ENCODE data around the gene SPOCK3.
"Not testable (repeated sequence)": the region's sequence is repeated elsewhere in the genome, so short reads cannot be mapped to it uniquely, and the experiment has no call there.

Gene SPOCK3

DNA sequence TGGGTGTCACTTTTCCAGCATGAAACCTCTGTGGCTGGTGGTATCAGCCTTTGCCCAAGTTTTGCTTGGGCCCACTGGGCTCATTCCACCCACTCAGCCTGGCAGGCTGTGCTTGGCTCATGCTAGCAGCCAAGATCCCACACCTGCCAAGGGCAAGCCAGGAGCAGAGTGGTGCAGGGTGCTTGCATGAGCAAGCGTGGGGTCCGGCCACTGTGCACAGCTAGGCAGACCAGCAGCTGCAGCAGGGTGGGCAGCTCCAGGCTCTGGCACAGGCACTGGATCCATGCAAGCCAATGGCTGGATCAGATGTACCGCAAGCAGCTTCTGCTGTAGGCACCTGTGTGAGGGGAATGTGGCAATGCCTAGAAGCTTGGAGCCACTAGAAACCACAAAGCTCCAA, 253.9 kb downstream of the SPOCK3 start:
- H3K27ac ChIP-seq: no peak overlapping the region
- DNase-seq (ENCODE audit: low read depth, low spot score): no peak

DNA sequence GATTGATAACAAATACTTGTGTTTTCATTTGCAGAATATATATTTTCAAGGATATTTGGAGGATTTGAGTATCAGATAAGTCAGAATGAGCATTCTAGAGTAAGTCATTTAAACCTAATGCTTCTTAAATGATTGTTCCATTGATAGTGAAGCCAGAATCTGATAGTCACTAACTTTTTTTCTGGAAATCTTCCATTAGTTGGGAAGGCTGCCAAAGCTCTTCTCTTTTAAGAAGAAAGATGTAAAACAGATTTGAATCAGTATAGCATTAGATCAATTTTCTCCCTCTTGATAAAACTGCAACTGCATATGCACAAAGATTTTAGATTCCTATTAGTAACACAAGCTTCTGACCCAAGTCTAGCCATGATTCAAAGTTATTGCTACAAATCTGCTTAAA, 256.7 kb downstream of the SPOCK3 start:
- H3K27ac ChIP-seq: no peak overlapping the region
- no peak for DNase-seq (ENCODE audit: low read depth, low spot score)

DNA sequence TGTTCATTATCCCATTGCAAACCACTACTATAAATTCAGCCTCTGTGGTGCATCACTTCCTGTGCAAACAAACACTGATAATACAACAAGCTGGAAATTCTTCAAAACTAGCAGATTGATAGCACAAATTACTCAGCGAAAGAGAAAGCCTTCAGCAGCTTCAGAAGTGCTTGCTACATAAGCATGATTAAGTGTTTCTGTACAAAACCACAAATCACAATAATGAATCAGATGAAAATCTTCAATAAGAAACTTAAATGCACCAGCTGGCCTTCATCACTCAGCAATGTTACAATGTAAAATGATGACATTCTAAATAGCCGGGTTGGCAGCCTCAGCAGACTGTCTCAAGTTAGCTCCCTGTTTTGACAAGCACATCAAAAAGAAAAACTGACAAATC, 262.2 kb downstream of the SPOCK3 start:
- H3K27ac ChIP-seq: peak overlapping the region; percentile 8
- DNase-seq (ENCODE audit: low read depth, low spot score): peak; percentile 87

DNA sequence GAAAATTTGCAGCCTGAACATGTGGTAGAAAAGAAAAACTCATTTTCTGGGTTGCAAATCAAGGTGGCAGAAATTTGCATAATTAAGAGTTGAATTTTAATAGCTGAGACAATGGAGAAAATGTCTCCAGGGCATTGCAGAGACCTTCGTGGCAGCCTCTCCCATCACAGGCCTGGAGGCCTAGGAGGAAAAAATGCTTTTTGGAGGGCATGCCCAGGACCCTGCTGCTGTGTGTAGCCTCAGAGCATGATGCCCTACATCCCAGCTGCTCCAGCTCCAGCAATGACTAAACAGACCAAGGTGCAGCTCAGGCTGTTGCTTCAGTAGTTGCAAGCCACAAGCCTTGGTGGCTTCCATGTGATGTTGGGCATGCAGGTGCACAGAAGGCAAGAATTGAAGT, 266.1 kb downstream of the SPOCK3 start:
- not testable (repeated sequence) for H3K27ac ChIP-seq; DNase-seq (ENCODE audit: low read depth, low spot score)

DNA sequence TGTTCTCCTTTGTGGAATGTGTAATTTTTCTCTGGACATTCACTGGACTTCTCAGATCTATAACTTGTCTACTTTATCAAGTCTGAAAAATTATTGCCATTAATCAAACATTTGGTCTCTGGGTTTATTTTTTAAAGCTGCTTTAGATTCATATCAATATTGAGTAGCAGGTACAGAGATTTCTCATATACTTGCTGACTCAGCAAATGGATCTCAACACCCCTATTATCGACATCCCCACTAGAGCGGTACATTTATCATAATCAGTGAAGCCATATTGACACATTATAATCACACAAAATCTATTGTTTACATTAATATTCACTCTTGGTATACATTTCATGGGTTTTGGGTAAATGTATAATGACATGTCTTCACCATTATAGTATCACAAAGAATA, 268.7 kb downstream of the SPOCK3 start:
- no peak overlapping the region for H3K27ac ChIP-seq
- DNase-seq (ENCODE audit: low read depth, low spot score): no peak

DNA sequence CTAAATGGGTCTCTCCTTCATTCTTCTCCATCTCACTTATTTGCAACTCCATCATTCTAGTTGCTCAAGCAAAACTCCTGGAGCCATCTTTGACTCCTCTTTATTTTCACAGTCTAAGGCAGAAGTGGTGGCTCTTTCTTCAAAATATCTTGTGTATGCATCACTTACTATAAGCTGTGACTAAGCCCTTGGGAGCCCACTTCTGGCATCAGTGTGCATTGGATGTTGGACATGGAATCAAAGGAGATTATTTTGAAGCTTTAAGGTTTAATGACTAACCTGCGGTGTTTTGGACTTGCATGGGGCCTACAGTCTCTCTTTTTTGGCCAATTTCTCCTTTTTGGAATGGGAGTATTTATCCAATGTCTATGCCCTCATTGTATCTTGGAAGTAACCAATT, 276.8 kb downstream of the SPOCK3 start:
- DNase-seq (ENCODE audit: low read depth, low spot score): no peak
- no peak overlapping the region for H3K27ac ChIP-seq

DNA sequence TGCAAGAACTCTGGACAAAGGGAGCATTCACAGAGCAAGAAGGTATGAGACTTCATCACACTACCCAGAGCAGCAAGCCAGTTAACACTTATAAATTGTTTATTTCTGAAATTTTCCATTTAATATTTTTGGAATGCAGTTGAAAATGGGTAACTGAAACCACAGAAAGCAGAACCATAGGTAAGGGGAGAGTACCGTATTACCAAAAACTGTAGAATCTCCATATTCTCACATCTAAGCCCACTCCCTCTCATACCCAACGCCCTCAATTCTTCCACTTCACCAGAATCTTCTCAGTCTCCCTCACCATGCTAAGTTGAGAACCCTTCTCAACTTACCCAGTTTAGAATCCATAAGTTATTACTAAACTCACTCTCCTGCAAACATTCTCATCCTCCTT, 277.8 kb downstream of the SPOCK3 start:
- no peak for DNase-seq (ENCODE audit: low read depth, low spot score)
- H3K27ac ChIP-seq: no peak overlapping the region

DNA sequence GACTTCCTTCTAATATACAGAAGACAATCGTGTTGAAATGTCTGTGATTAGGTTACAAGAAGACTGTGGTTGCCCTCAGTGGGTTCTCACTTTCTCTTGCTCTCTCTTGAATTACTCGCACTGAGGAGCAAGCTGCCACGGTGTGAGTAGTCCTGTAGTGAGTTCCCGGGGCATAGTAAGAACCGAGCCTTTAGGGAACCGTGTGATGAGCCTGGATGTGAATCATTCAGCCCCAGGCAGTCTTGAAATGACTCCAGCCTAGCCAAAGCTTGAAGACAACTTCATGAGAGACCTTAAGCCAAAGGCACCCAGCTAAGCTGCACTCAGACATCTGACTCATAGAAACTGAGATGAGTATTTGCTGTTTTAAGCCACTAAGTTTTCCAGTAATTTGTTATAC, 292.7 kb downstream of the SPOCK3 start:
- peak; percentile 68 for DNase-seq (ENCODE audit: low read depth, low spot score)
- no peak overlapping the region for H3K27ac ChIP-seq

DNA sequence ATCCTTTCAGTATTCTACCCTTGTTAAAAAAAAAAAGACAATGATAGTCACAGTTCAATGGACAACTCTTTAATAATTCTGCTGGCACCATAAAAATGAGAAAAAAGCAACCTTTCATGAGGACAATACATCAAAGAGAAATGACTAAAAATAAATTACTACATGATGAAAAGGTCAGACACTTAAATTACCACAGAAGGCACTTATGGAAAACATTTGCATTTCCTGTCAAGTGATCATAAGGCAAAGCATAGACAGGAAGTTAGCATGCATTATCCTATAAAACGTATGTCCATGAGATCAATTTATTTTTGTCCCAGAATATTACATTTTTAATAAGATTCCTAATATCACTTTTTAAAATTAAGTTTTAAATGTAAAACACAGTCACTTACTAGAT, 303.8 kb downstream of the SPOCK3 start:
- H3K27ac ChIP-seq: no peak overlapping the region
- DNase-seq (ENCODE audit: low read depth, low spot score): no peak

DNA sequence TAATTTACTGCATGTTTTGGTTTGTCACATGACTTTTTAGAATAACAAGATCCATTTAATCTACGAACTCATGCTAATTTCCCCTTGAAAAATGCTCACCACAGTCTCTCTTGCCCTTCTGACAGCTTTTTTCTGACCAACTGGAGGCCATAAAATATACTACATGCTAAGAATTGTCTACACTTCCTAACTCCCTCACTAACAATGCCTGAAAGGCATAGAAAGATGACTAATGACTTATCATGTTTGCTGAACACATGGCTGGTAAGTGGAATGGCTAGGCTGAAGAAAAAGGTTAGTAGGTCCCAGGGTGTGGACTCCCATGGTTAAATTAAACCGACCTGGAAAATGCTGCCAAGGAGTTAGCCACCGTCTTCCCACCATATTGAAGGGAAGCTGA, 309.9 kb downstream of the SPOCK3 start:
- no peak overlapping the region for H3K27ac ChIP-seq
- DNase-seq (ENCODE audit: low read depth, low spot score): peak; percentile 22

DNA sequence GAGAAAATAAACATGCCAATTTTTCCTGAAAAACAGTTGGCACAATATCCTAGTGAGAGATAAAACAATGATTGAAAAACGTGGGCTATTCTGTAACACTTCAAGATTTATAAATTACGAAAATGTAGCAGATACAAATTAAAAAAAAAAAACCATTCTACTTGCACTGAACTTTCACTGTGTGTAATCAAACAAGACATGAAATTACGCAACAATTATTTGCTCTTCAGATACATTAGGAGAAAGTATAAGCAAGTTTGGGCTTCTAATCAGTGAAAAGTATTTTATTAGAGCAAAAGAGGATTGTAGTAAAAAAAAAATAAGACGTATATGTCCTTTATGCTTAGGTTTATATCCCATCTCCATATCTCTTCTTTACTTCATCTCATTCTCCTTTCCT, 320.4 kb downstream of the SPOCK3 start:
- no peak overlapping the region for H3K27ac ChIP-seq
- no peak for DNase-seq (ENCODE audit: low read depth, low spot score)

DNA sequence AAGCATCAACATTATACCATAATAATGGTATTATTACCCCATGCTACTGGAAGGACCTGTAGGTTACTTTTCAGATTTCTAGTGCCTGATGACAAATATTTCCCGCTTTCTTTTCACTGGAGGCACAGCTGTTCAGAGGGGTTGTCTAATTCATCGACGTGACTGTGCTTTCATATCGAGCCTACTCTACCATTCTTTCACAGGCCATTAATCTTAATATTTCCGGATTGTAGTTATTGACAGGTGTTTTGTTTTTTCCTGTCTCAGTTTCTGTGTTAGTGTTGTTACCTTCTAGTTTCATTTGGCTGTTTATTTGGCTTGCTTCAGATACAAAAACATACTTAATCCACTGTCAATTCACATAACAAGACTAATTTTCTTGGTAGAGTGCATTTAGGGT, 330.9 kb downstream of the SPOCK3 start:
- H3K27ac ChIP-seq: no peak overlapping the region
- no peak for DNase-seq (ENCODE audit: low read depth, low spot score)

DNA sequence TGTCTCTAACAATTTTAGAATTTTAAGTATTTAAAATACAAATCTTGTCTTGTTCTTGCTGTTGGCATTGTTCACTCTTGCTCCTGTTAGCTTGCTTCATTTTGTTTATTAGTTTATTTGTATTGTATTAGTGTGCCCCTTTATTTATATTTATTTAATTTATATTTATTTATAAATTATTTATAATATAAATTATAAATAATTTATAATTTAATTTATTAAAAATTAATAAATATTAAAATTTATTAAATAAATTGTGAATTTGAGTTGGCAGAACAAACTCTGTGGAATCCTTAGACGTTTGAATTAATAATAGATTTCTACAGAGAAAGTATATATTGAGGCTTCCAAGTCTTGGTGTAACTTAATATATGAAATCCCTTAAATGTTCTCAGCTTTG, 331.4 kb downstream of the SPOCK3 start:
- DNase-seq (ENCODE audit: low read depth, low spot score): no peak
- H3K27ac ChIP-seq: no peak overlapping the region

DNA sequence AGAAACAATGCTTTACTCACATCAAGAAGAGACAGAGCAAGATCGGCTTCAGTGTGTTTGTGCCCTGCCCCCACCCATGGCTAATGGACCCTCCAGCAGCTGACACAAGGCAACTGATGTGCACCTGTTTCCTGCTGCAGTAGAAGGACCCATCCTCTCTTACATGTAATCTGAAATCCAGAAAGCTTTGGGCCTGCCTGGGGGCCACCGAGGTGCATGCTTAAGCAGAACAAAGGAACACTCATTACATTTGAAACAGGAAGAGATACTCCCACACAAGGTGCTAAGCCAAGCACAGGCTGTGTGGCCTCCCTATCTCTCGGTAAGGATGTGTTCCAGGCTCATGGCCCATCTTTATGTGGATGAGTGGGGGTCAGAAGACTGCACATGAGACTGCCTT, 338.0 kb downstream of the SPOCK3 start:
- DNase-seq (ENCODE audit: low read depth, low spot score): no peak
- H3K27ac ChIP-seq: no peak overlapping the region

DNA sequence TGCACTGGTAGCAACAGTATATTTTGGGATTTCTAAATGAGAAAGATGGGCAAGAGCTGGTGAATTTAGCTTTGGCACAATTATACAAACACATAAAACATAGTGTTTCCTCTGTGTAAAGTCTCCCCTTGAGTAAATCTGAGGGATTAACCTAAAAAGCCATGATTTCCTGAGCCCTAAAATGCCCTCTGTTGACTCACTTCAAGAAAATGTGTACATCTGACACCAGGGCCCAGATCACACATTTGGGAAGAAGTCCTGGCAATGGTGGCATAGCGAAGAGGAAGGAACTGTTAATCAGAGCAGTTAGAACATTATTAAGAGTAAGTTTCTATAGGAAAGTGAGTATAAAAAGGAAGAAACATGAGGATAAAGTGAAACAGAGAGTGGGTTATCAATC, 338.5 kb downstream of the SPOCK3 start:
- no peak for DNase-seq (ENCODE audit: low read depth, low spot score)
- H3K27ac ChIP-seq: no peak overlapping the region

DNA sequence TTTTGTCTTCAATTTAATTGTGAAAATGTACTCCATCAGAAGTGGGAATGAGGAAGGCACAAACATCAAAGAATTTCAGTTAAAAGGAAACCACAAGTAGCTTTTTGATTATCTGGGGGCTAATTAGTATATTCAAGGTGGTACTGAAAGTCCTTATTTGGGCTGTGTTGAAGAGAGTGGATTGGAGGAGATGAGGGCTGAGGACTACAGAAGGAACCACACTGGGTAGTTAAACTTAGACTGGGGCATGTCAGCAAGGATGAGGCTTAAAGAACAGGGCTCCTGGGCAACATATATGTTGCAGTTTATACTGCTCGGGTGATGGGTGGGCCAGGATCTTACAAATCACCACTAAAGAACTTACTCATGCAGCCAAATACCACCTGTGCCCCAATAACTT, 346.8 kb downstream of the SPOCK3 start:
- no peak for DNase-seq (ENCODE audit: low read depth, low spot score)
- H3K27ac ChIP-seq: no peak overlapping the region

DNA sequence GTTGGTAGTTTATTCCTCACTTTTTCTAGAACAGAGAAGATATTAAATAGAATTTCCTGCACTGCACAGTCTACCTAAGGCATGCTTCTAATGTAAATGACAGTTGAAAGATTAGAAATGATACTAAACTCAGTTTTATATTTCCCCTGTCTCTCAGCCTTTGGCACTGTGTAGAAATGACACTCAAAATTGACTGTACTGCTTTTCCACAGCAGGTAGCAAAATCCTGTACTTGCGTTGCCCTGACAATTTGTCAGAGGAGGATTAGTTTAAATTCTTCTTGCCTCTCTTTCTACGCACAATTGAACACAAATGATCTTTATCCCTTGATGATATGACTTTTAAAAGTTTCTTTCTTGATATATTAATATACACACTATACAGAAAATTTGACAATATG, 347.6 kb downstream of the SPOCK3 start:
- H3K27ac ChIP-seq: no peak overlapping the region
- DNase-seq (ENCODE audit: low read depth, low spot score): no peak

DNA sequence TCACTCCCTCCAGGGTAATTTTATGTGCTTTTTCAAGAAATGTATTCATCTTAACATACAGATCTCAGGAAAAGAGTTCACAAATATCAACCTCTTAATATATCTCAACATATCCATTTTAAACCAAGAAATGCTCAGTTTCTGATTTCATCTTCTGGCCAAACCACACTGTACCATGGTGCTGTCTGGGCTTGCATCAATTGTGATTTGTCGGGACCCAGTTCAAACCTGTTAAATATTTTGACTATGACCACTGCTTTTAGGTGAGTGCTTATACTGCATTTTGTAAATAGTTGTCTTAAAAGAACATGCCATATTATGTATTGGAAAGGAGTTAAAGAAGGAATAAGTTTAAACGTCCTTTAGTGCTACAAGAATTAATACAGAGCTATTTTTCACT, 352.1 kb downstream of the SPOCK3 start:
- peak overlapping the region; percentile 27 for H3K27ac ChIP-seq
- DNase-seq (ENCODE audit: low read depth, low spot score): peak; percentile 29

DNA sequence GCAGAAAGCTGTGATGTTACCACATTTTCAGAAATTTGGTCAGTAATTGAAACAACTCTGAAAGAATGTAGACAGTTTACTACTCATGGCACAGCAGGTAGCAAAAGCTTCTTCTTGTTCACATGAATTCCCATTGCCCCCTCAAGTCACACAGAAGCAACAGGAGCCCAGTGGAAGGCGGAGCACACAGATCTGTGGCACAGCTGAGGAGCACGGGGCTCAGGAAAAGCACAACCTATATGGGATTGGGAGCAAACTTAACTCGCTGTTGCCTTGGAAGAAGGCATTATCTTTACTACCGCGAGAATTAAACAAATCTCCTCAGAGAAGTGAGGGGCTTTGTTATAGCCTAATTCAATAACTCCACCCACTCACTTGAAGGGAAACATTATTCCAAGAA, 358.5 kb downstream of the SPOCK3 start:
- no peak for DNase-seq (ENCODE audit: low read depth, low spot score)
- H3K27ac ChIP-seq: no peak overlapping the region

DNA sequence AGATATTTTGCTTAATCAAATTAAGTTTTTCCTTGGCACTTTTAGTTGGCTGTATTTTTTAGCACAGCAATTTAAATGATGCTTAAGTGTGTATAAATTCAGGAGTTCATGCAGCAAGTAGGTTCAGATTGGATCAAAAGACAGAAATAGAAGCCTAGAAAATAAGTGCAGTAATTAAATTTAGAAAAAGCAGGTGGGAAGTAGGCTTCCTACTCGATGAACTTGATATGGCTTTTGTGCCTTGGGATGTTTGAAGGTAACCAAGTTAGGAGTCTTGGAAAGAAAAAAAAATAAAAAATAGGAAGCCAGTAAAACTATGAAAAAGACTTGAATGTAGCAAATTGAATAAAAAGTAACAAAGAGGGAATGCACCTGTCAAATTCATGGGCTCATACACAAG, 372.3 kb downstream of the SPOCK3 start:
- no peak for DNase-seq (ENCODE audit: low read depth, low spot score)
- no peak overlapping the region for H3K27ac ChIP-seq

DNA sequence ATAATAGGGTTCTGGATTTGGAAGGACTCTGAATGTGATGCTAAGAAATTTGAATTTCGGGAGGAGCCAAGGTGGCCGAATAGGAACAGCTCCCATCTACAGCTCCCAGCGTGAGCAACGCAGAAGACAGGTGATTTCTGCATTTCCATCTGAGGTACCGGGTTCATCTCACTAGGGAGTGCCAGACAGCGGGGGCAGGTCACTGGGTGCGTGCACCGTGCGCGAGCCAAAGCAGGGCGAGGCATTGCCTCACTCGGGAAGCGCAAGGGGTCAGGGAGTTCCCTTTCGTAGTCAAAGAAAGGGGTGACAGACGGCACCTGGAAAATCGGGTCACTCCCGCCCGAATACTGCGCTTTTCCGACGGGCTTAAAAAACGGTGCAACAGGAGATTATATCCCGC, 383.9 kb downstream of the SPOCK3 start:
- not testable (repeated sequence) for H3K27ac ChIP-seq; DNase-seq (ENCODE audit: low read depth, low spot score)

DNA sequence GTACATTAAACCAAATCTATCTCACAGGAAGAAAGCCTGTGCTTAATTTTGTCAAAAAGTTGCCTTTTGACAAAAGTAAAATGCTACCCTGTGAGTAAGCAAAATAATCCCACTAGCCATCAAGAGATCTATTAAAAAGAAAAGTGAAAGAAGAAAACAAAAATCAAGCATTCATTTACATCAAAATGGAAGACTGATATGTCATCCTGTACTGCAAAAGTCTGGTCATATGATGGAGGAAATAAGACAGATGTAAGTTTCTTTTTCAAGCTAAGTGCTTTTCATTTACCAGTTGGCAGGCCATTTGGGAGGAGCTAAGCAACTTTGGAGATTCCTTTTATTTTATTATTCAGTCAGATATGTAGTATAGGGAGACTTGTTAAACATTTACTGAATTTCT, 387.4 kb downstream of the SPOCK3 start:
- H3K27ac ChIP-seq: no peak overlapping the region
- DNase-seq (ENCODE audit: low read depth, low spot score): no peak

DNA sequence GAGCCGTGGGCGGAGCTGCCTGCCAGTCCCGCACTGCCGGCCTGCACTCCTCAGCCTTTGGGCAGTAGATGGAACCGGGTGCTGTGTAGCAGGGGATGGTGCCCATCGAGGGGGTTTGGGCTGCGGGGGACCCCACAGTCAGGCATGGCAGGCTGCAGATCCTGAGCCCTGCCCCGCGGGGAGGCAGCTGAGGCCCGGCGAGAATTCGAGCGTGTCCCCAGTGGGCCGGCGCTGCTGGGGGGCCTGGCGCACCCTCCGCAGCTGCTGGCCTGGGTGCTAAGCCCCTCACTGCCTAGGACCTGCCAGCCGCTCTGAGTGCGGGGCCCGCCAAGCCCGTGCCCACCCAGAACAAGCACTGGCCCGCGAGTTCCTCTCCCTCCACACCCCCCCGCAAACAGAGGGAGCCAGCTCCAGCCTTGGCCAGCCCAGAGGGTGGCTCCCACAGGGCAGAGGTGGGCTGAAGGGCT, 391.5 kb downstream of the SPOCK3 start:
- DNase-seq (ENCODE audit: low read depth, low spot score): no peak
- H3K27ac ChIP-seq: no peak overlapping the region
